HG02943 (cell line): Measurements from ENCODE around the gene CDK5RAP3.
"Not testable (repeated sequence)": the region's sequence is repeated elsewhere in the genome, so short reads cannot be mapped to it uniquely, and the experiment has no call there.

Source experiments
- ATAC-seq: cut with Tn5 transposase; IDR thresholded peaks from one replicate; pipeline ENCODE4 v1.9.1; 2021; ENCODE audit warnings: mild to moderate bottlenecking, low read depth, moderate library complexity; ENCODE audit not compliant: unreplicated experiment

Gene CDK5RAP3

GRCh38 chr17:47970725-47971499 is at the start of gene CDK5RAP3:
CDK5RAP3 (plus strand) TSS chr17:47971113; CDS start chr17:47971147, 34 bp downstream.
- peak; percentile 93 for ATAC-seq

- no peak for ATAC-seq
These were observed 45.9 kb upstream of the CDK5RAP3 start for GRCh38 chr17:47924785-47925677.

- ATAC-seq: no peak
These were observed 45.3 kb upstream of the CDK5RAP3 start for GRCh38 chr17:47925678-47925988.

- no peak for ATAC-seq
These were observed 43.0 kb upstream of the CDK5RAP3 start for GRCh38 chr17:47927821-47928400.

- ATAC-seq: no peak
These were observed 42.5 kb upstream of the CDK5RAP3 start for GRCh38 chr17:47928415-47928814.

GRCh38 chr17:47929218-47930000 is 41.5 kb upstream of the CDK5RAP3 start:
- no peak for ATAC-seq

- no peak for ATAC-seq
These were observed 39.1 kb upstream of the CDK5RAP3 start for GRCh38 chr17:47931848-47932247.

GRCh38 chr17:47934856-47935255 is 36.1 kb upstream of the CDK5RAP3 start:
- ATAC-seq: no peak

- not testable (repeated sequence) for ATAC-seq
These were observed 35.4 kb upstream of the CDK5RAP3 start for GRCh38 chr17:47935468-47935867.

- ATAC-seq: no peak
These were observed 35.0 kb upstream of the CDK5RAP3 start for GRCh38 chr17:47935961-47936360.

GRCh38 chr17:47937941-47938340 is 33.0 kb upstream of the CDK5RAP3 start:
- no peak for ATAC-seq

- peak; percentile 81 for ATAC-seq
These were observed 29.4 kb upstream of the CDK5RAP3 start, which contains the start of gene PNPO for GRCh38 chr17:47941246-47942095. PNPO (plus strand) TSS chr17:47941571; CDS start chr17:47941676, 105 bp downstream.

- ATAC-seq: no peak
These were observed 28.8 kb upstream of the CDK5RAP3 start for GRCh38 chr17:47942096-47942510.

GRCh38 chr17:47942568-47942967 is 28.3 kb upstream of the CDK5RAP3 start:
- ATAC-seq: no peak

- no peak for ATAC-seq
These were observed 25.8 kb upstream of the CDK5RAP3 start for GRCh38 chr17:47945080-47945479.

GRCh38 chr17:47945529-47946508 is 25.1 kb upstream of the CDK5RAP3 start:
- no peak for ATAC-seq

- no peak for ATAC-seq
These were observed 24.4 kb upstream of the CDK5RAP3 start for GRCh38 chr17:47946516-47946915.

- ATAC-seq: no peak
These were observed 23.9 kb upstream of the CDK5RAP3 start for GRCh38 chr17:47946929-47947397.
